HG03354 (cell line): ENCODE results near the gene ARHGAP42.
A peak's percentile ranks its signal among the peaks of the same experiment; 100 is the strongest.

Experiments
- ATAC-seq: cut with Tn5 transposase; IDR thresholded peaks from one replicate; pipeline ENCODE4 v1.9.1; 2021; ENCODE audit warnings: mild to moderate bottlenecking; ENCODE audit not compliant: unreplicated experiment, poor library complexity, severe bottlenecking

Gene ARHGAP42

GRCh38 chr11:100821198-100821597 is 134.1 kb downstream of the ARHGAP42 start:
- ATAC-seq, result no peak

DNA sequence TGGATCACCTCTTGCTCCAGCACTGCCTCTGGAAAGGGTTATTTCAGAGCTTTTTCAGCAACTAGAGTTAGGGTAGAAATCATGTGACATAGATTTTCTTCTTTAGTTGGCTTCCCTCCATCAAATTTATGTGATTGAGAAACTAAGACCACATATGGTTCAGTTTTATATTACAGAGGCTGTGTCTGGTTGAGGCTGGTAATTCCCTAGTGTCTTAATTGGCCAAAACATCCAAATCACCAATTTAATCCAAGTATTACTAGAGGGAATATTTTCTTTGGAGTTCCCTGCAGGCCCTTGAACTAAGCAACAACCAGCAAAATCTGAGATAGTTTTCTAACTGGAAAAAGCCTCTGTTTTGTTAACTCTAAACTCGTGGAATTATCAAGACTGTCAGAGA is 136.3 kb downstream of the ARHGAP42 start:
- ATAC-seq, result no peak

DNA sequence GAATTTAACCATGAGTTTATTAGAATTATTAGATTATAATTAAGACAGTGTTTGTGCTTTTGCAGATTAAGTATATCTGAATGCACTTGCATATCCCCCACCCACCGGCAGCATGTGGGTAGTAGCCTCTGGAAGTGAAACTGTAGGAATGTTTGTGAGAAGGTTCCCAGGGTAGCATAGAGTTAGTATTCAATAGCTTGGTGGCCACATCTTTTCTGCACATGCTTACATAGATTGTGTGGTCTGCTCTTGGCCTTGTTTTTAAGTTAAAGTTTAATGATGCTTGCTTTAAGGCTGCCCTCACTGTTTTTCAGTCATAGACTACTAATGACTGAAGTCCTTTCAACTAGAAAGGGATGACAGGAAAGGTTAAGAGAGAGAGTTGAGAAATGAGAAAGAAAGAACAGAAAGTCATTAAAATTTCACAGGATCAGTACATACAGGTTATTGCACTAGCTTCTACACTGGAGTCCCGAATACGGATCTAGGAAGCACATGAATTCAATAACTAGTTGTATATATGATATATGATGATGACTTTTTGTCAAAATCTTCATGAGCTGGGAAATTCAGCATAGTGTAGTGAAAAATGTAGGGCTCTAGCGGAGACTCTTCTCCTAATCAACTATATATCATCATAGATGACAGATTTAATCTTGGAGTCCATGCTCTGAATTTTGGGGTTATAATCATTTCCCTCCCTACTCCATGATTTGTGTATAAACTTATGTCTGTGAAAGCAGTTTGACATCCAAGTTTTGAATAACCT is 137.1 kb downstream of the ARHGAP42 start:
- ATAC-seq, result no peak

DNA sequence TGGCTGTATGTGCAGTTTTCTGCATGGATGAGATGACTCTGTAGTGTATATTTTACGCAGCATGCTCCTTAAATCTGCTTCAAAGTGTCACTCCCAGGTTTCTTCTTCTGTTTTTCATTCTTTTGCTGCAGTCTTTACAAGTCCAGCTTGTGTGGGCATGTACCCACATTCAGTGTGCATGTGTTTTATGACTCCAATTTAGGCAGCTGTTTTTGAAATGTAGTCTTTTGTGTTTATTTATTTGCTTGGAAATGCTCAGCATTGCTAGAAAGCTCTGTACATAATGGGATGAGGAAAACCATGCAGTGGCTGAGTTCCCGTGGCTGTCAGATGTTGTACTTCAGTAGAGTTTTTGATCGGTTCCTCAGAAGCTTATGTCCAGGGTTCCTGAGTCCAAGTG is 138.5 kb downstream of the ARHGAP42 start:
- no peak for ATAC-seq

GRCh38 chr11:100827934-100828661 is 141.0 kb downstream of the ARHGAP42 start:
- ATAC-seq, result peak; percentile 89

GRCh38 chr11:100830274-100830673 is 143.2 kb downstream of the ARHGAP42 start:
- no peak for ATAC-seq

DNA sequence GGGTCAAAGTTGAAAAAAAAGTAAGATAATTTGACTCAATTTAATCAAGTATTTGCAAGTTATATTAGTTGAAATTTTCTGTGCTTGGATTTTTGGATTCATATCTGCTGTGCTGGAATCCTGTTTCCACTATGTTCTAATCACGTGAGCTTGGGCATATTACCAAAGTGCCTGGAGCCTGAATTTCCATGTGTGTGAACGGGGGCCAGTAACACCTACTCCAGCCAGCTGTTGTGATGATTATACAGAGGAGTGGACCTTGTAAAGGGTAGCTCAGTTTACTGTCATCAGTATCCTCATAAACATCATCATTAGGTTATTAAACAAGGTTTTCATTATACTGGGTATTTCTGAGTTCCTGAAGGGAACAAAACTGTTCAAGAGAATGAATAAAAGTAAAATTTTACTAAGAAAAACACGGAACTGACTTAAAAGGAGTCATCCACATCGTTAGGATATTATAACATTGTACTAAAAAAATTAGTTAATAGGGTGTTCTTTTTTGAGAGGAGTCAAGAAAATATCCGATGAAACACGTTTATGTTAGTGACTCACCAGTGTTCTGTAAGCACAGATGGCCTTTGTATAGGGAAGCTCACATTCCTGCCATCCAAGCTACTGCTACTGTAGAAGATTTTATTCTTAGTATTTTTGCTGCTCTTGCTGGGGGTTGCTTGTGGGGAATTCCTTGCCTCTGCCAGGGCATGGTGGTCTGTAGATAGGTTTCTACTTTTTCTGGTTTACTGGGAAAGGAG is 144.1 kb downstream of the ARHGAP42 start:
- ATAC-seq, result no peak

- no peak for ATAC-seq
These were observed 144.9 kb downstream of the ARHGAP42 start for GRCh38 chr11:100831929-100832494.

DNA sequence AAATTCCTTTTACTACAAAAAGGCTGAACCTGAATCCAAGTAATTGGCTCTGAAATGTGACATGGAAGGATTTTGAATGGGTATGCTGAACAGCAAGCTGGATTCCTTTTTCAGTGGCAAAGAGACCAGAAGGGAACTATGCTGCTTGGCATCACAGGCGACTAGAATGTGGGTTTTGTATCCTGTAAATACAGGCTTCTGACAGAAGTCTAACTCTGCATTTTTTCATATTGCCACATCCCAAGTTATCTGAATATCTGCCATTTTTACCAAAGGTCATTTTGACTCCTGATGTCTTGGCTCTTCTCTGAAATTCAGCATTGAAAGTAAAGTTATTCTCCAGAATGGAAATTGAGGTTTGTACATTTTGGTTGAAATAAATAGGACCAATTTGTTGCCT is 145.7 kb downstream of the ARHGAP42 start:
- ATAC-seq, result no peak

- no peak for ATAC-seq
These were observed 146.2 kb downstream of the ARHGAP42 start for GRCh38 chr11:100833276-100833675.

DNA sequence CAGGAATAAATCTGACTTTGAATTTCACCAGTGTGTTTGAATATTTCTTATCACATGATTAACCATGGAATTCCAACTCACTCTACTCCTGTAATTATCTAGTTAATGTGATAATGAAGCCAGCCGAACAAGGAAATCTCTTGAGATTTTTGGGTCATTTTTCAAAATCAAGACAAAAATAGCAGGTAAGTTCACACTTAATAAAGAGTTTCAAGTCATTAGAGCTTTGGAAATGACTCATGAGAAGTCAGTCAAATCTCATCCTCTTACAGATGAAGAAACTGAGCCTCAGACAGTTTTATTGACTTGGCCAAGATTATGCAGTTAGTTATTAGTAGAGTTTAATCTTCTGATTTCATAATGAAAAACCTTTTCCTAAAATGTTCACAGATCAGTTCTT is 148.8 kb downstream of the ARHGAP42 start:
- ATAC-seq, result no peak

DNA sequence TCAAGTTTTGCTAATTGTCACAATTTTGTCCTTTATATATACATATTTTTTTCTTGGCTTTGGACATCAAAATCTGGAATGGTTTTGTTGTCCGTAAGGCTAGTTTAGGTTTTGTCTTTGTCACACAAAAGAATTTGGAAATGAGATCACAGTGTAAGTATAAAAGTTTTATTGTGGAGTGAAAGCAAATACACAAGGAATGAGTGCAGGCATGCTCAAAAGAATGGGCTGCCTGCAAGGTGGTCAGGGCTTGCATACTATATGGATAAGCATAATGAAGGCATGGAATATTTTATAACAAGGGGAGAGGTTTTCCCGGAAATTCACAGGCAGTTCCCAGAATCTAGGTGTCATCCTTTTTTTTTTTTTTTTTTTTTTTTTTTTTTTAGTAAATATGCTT is 150.2 kb downstream of the ARHGAP42 start:
- ATAC-seq, result no peak

GRCh38 chr11:100841711-100842407 is 154.8 kb downstream of the ARHGAP42 start:
- ATAC-seq, result no peak

GRCh38 chr11:100847696-100848216 is 160.7 kb downstream of the ARHGAP42 start:
- no peak for ATAC-seq

- no peak for ATAC-seq
These were observed 162.2 kb downstream of the ARHGAP42 start for GRCh38 chr11:100849009-100849900.

- no peak for ATAC-seq
These were observed 162.8 kb downstream of the ARHGAP42 start for GRCh38 chr11:100849901-100850235.

DNA sequence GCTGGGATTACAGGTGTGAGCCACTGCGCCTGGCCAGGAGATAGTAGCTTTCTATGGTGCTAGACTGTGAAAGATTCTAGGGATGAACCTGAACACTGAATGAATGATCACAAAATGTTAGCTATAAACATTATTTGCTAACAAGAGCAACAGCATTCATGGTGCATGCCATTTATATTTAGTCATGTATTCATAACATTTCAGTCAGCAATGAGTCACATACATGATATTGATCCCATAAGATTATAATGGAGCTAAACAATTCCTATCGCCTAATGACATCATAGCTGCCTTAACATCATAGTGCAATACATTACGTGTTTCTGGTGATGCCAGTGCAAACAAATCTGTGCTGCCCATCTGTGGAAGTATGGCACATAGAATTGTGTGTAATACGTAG is 164.1 kb downstream of the ARHGAP42 start:
- ATAC-seq, result no peak

- ATAC-seq, result no peak
These were observed 164.6 kb downstream of the ARHGAP42 start for GRCh38 chr11:100851584-100852152.
